ENCODE results near the gene SHPK. TPM values are rescaled to one million over a fixed set of nuclear protein-coding genes. Genes with fewer than 3 reads are reported as not detected.

The SHPK gene
- total RNA-seq, 1 donor, result 4.7 TPM

- peak overlapping the region; percentile 97 for H3K4me3 ChIP-seq (ENCODE audit: low read length)
- no peaks in the 10 kb centered on the region for H3K9me3 ChIP-seq (ENCODE audit: low read depth, low read length)
- no peaks in the 10 kb centered on the region for H3K27me3 ChIP-seq (ENCODE audit: insufficient read depth, low read length)
- H3K4me1 ChIP-seq (ENCODE audit: insufficient read depth, low read length), result peaks cover 24% of the 10 kb centered on the region
Observed at GRCh38 chr17:3667366-3668278, 31.6 kb upstream of the SHPK start.

DNA sequence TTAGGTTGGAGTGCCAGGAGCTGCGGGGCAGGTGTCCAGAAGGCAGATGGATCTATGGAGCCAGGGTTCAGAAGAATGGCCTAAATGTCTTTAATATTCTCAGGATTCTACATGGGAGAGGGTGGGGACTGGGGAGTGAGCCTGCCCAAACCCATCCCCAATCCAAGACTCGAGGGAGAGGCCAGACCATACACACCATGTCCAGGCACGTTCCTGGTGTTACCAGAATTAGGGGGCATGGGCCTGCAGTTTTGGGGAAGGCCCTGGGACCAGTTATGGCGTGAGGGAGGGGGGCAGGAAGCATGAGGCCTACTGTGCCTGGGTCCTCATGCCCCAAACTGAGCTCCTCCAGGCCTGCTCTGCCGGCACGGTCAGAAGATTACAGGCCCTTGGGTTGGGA, 30.5 kb upstream of the SHPK start:
- no peak overlapping the region for H3K4me3 ChIP-seq (ENCODE audit: low read length)
- peaks cover 24% of the 10 kb centered on the region for H3K4me1 ChIP-seq (ENCODE audit: insufficient read depth, low read length)
- H3K9me3 ChIP-seq (ENCODE audit: low read depth, low read length), result no peaks in the 10 kb centered on the region
- no peaks in the 10 kb centered on the region for H3K27me3 ChIP-seq (ENCODE audit: insufficient read depth, low read length)

DNA sequence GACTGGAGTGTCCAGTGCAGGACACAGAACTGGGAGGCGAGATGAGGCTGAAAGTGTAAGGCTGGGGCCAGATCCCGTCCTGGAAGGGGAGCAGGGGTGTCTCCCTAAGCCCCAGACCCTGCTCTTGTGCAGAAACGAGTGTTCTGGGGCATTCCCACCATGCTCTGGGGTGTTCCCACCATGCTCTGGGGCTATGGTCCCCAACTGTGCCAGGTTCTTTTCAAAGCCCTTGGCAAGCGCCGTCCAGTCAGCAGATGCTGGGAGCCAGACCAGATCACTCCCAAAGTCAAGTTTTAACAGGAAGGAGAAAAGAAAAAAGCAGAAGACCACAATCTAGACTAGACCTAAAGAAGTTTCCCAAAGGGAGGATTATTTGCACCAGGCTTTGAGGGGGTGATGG, 29.8 kb upstream of the SHPK start:
- peaks cover 24% of the 10 kb centered on the region for H3K4me1 ChIP-seq (ENCODE audit: insufficient read depth, low read length)
- H3K27me3 ChIP-seq (ENCODE audit: insufficient read depth, low read length), result no peaks in the 10 kb centered on the region
- no peaks in the 10 kb centered on the region for H3K9me3 ChIP-seq (ENCODE audit: low read depth, low read length)
- no peak overlapping the region for H3K4me3 ChIP-seq (ENCODE audit: low read length)

- Histone ChIP-seq H3K4me3 (ENCODE audit: low read length) (no peak overlapping the region), H3K9me3 (ENCODE audit: low read depth, low read length) (no peaks in the 10 kb centered on the region), H3K27me3 (ENCODE audit: insufficient read depth, low read length) (no peaks in the 10 kb centered on the region), H3K4me1 (ENCODE audit: insufficient read depth, low read length) (peaks cover 10% of the 10 kb centered on the region)
Observed at GRCh38 chr17:3663102-3664011, 27.3 kb upstream of the SHPK start.

DNA sequence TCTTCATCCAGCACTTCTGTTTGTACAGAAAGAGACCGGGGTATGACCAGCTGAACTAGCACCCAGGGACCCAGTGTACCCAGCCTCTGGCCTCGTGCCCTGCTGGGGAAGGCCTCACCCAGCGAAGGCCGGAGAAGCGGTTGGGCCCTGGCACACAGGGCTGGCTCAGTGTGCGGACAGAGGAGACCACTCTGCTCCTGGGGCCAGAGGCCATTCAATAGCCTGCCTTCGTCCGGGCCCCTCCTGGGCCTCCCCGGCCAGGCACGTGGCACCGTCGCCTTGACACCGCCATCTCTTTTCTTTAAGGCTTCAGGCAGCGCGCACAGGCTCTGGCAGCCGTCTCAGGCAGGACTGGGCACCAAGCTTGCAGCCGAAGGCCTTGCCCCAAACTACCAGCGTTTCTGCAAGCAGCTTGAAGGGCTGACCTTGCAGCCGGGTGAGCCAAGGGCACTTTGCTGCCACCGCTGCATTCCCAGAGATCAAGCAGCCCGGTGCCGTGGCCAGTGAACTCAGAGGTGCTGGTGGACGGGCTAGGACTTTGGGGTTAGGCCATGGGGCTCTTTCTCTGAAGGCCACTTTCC, 24.4 kb upstream of the SHPK start:
- no peaks in the 10 kb centered on the region for H3K9me3 ChIP-seq (ENCODE audit: low read depth, low read length)
- no peaks in the 10 kb centered on the region for H3K27me3 ChIP-seq (ENCODE audit: insufficient read depth, low read length)
- no peak overlapping the region for H3K4me3 ChIP-seq (ENCODE audit: low read length)
- H3K4me1 ChIP-seq (ENCODE audit: insufficient read depth, low read length), result no peaks in the 10 kb centered on the region

- Histone ChIP-seq H3K27me3 (ENCODE audit: insufficient read depth, low read length) (no peaks in the 10 kb centered on the region), H3K4me1 (ENCODE audit: insufficient read depth, low read length) (no peaks in the 10 kb centered on the region), H3K4me3 (ENCODE audit: low read length) (no peak overlapping the region), H3K9me3 (ENCODE audit: low read depth, low read length) (no peaks in the 10 kb centered on the region)
Observed at GRCh38 chr17:3659541-3660111, 23.6 kb upstream of the SHPK start.

- Histone ChIP-seq H3K4me3 (ENCODE audit: low read length) (no peak overlapping the region), H3K9me3 (ENCODE audit: low read depth, low read length) (no peaks in the 10 kb centered on the region), H3K27me3 (ENCODE audit: insufficient read depth, low read length) (no peaks in the 10 kb centered on the region), H3K4me1 (ENCODE audit: insufficient read depth, low read length) (no peaks in the 10 kb centered on the region)
Observed at GRCh38 chr17:3658784-3659449, 22.9 kb upstream of the SHPK start.

DNA sequence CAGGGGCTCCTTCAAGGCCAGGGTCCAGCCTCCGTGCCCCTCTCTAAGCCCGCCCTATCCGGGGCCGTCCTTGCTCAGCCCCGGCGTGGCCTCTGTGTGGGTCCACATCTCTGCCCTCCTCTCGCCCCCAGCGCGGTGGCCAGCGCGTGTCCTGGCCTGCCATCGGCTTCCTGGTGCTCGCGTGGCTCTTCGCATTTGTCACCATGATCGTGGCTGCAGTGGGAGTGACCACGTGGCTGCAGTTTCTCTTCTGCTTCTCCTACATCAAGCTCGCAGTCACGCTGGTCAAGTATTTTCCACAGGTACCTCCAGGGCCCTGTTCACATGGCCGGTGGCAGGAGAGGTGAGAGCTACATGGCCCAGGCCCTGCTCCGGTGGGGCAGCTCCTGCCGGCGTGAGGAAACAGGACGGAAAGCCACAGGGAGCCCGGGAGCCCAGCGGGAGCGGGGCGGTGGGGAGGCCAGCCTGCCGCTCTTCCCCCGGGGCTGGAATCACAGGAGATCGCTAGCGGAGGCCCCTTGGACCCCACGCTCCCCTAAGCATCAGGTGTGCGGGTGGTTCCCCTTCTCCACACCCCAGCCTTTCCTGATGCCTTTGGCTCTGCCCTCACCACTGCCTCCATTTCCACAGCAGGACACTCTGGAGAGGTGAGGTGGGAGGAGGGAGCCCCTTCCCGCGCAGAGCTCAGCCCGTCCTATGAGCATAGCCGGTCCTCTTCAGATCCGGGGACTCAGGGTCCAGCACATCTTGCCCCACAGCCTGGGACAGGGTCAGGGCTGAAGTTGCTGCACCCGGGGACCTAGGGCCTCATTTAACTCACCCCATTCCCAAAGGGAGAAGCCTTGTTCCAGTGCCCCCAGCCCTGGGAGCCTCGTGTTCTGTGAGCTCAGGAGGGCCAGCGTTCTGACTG, 22.1 kb upstream of the SHPK start:
- Histone ChIP-seq H3K4me1 (ENCODE audit: insufficient read depth, low read length) (no peaks in the 10 kb centered on the region), H3K9me3 (ENCODE audit: low read depth, low read length) (no peaks in the 10 kb centered on the region), H3K4me3 (ENCODE audit: low read length) (no peak overlapping the region), H3K27me3 (ENCODE audit: insufficient read depth, low read length) (no peaks in the 10 kb centered on the region)

- Histone ChIP-seq H3K27me3 (ENCODE audit: insufficient read depth, low read length) (no peaks in the 10 kb centered on the region), H3K9me3 (ENCODE audit: low read depth, low read length) (no peaks in the 10 kb centered on the region), H3K4me1 (ENCODE audit: insufficient read depth, low read length) (no peaks in the 10 kb centered on the region), H3K4me3 (ENCODE audit: low read length) (no peak overlapping the region)
Observed at GRCh38 chr17:3657588-3657869, 21.5 kb upstream of the SHPK start.

DNA sequence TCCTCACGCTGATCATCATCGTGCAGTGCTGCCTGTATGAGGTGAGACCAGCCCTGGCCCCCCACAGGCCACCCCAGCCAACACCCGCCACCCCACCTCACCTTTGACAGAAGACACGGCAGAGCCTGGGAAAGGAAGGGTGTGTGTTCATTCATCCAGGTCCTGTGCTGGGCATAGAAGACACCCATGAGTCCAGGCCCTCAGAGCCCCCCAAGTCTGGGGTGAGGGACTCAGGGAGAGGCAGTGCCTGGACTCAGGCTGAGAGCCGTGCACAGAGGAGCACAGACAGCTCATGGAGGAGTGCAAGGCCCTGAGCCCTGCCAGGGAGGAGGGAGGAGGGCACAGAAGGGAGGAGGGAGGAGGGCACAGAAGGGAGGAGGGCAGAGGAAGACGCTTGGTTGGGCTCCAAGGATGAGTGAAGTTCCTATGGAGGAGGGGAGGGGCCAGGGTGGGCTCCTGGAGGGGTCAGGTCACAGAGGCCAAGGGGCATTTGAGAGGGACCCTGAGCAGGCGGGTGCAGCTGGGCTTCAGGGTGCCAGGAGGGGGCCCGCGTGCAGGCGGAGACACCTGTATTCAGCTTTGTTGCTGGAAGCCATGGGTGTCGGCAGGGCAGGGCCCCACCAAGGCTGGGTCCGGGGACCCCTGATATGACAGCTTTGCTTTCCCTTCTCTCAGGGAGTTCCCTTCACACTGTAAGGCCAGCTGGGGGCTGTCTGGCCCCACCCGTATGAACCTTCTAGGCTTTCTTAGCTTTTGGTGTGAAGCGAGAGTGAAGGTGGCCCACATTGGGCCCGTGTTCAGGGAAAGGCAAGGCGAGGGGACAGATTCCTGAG, 20.9 kb upstream of the SHPK start:
- H3K27me3 ChIP-seq (ENCODE audit: insufficient read depth, low read length), result no peaks in the 10 kb centered on the region
- H3K9me3 ChIP-seq (ENCODE audit: low read depth, low read length), result no peaks in the 10 kb centered on the region
- no peaks in the 10 kb centered on the region for H3K4me1 ChIP-seq (ENCODE audit: insufficient read depth, low read length)
- H3K4me3 ChIP-seq (ENCODE audit: low read length), result no peak overlapping the region

DNA sequence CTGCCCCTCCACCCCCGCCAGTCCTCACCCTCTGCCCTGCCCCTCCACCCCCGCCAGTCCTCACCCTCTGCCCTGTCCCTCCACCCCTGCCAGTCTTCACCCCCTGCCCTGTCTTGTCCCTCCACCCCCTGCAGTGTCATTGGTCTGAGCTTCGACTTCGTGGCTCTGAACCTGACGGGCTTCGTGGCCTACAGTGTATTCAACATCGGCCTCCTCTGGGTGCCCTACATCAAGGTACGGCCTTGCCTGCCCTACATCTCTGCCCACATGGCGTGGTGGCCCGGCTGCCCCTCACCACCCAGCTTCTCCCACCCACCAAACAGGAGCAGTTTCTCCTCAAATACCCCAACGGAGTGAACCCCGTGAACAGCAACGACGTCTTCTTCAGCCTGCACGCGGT, 20.3 kb upstream of the SHPK start:
- H3K9me3 ChIP-seq (ENCODE audit: low read depth, low read length), result no peaks in the 10 kb centered on the region
- no peaks in the 10 kb centered on the region for H3K27me3 ChIP-seq (ENCODE audit: insufficient read depth, low read length)
- H3K4me3 ChIP-seq (ENCODE audit: low read length), result no peak overlapping the region
- H3K4me1 ChIP-seq (ENCODE audit: insufficient read depth, low read length), result no peaks in the 10 kb centered on the region

DNA sequence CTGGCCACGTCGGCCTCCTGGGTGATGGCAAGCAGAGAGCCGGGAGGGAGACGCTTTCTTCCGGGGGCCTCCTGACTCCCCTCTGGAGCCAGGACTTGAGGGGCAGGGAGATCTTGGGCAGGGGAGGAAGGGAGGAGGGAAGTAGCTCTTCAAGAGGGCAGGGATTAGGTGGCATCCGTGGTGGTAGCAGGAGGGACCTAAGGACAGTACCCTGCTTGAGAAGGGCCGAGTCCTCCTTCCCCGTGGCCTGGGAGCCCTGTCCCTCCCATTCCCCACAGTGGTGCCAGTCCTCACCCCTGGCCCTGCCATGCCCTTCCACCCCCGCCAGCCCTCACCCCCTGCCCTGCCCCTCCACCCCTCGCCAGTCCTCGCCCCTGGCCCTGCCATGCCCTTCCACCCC, 19.7 kb upstream of the SHPK start:
- Histone ChIP-seq H3K9me3 (ENCODE audit: low read depth, low read length) (no peaks in the 10 kb centered on the region), H3K27me3 (ENCODE audit: insufficient read depth, low read length) (no peaks in the 10 kb centered on the region), H3K4me3 (ENCODE audit: low read length) (no peak overlapping the region), H3K4me1 (ENCODE audit: insufficient read depth, low read length) (no peaks in the 10 kb centered on the region)

Data from mononuclear cell (primary cell).